Smooth muscle cell (in vitro differentiated cells): ENCODE data around the gene HSD11B1L. TPM values are rescaled to one million over a fixed set of nuclear protein-coding genes. Genes with fewer than 3 reads are reported as not detected.

Source experiments
- DNase-seq: peaks from one replicate; lab custom pipeline; 2025; ENCODE audit not compliant: unreplicated experiment; lab: John Stamatoyannopoulos, UW
- H2AFZ ChIP-seq: fragments of 200-600 bp; sonication (generic); 2 replicates; pipeline ENCODE4 v1.6.0; 2016; ENCODE audit warnings: antibody characterized with exemption, low read depth, mild to moderate bottlenecking
- H3F3A ChIP-seq: fragments of 200-600 bp; sonication (generic); 2 replicates; pipeline ENCODE4 v1.6.0; 2017; ENCODE audit warnings: antibody characterized with exemption, low read depth
- H3K27ac ChIP-seq: fragments of 200-600 bp; sonication (generic); 2 replicates; pipeline ENCODE4 v1.5.1; 2016; ENCODE audit warnings: low read depth, mild to moderate bottlenecking
- H3K27me3 ChIP-seq: fragments of 200-600 bp; sonication (generic); 2 replicates; pipeline ENCODE4 v1.6.1; 2016; ENCODE audit warnings: low read depth, mild to moderate bottlenecking
- H3K36me3 ChIP-seq: fragments of 200-600 bp; sonication (generic); 2 replicates; pipeline ENCODE4 v1.5.1; 2016; ENCODE audit warnings: low read depth
- H3K4me1 ChIP-seq: fragments of 200-600 bp; sonication (generic); 2 replicates; pipeline ENCODE4 v1.5.1; 2016; ENCODE audit warnings: low read depth
- H3K4me2 ChIP-seq: fragments of 200-600 bp; sonication (generic); 2 replicates; pipeline ENCODE4 v1.6.0; 2016; ENCODE audit warnings: mild to moderate bottlenecking
- H3K4me3 ChIP-seq: fragments of 200-600 bp; sonication (generic); 2 replicates; pipeline ENCODE4 v1.5.1; 2016; ENCODE audit warnings: mild to moderate bottlenecking
- H3K79me2 ChIP-seq: fragments of 200-600 bp; sonication (generic); 2 replicates; pipeline ENCODE4 v1.6.0; 2016; ENCODE audit warnings: low read depth, mild to moderate bottlenecking
- H3K9ac ChIP-seq: fragments of 200-600 bp; sonication (generic); 2 replicates; pipeline ENCODE4 v1.6.0; 2016; ENCODE audit warnings: low read depth
- H3K9me3 ChIP-seq: fragments of 200-600 bp; sonication (generic); replicated peaks from 2 replicates; pipeline ENCODE4 v1.5.1; 2016; ENCODE audit warnings: low read depth
- H4K20me1 ChIP-seq: fragments of 200-600 bp; sonication (generic); 2 replicates; pipeline ENCODE4 v1.6.0; 2016; ENCODE audit warnings: low read depth
- WGBS: methylation state at CpG from one replicate; pipeline ENCODE4 v1.1.7; 2016; ENCODE audit warnings: low lambda C conversion rate; 5-methylcytosine and 5-hydroxymethylcytosine counted together
- polyA plus RNA-seq: library from polyadenylated mRNA; unstranded; fragments of >200 nt; fragmentation: Nextera tagmentation; extraction: Ambion mirVana; gene quantifications from 2 replicates; pipeline ENCODE4 v1.2.1, GENCODE V29; 2016
- total RNA-seq: library from RNA; depleted of rRNA; stranded (reverse); fragments of >200 nt; gene quantifications from 2 replicates; pipeline ENCODE4 v1.2.3, GENCODE V29; 2014
- TF ChIP-seq, protein P1 (sequence below): fragments of 200-600 bp; sonication (generic); IDR thresholded peaks from 2 replicates; pipeline ENCODE4 v1.5.1; 2017; ENCODE audit warnings: borderline replicate concordance, mild to moderate bottlenecking, antibody characterized with exemption; ENCODE audit not compliant: insufficient read depth, poor library complexity, severe bottlenecking

HSD11B1L gene
- total and polyA plus RNA-seq, 2 experiments from 2014 or later, result 28.0 to 28.4 TPM

DNA sequence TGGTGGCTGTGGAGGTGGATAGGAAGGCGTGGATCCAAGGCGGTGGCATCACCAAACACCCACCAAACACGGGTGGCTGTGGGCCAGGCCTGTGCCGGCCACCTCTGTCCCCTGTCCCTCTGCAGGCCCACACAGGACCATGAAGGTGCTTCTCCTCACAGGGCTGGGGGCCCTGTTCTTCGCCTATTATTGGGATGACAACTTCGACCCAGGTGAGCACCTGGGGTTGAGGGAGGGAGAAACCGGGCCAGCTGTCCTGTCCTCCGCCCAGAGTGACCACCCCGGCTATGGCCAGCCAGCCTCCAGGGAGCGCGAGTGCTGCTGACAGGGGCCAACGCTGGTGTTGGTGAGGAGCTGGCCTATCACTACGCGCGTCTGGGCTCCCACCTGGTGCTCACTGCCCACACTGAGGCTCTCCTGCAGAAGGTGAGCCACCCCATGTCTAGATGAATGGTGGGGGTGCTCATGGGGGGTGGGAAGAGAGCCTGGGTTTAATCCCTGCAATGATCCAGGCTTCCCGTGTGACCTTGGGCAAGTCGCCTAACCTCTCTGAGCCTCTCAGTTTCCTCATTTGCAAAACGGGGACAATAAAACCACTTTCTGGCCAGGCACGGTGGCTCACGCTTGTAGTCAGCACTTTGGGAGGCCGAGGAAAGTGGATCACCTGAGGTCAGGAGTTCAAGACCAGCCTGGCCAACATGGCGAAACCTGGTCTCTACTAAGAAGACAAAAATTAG lies 4.0 kb downstream of the HSD11B1L start:
- H3F3A ChIP-seq, result peaks cover 12% of the 10 kb centered on the region
- H3K36me3 ChIP-seq, result no peaks in the 10 kb centered on the region
- H3K27me3 ChIP-seq, result no peaks in the 10 kb centered on the region
- peaks cover 4% of the 10 kb centered on the region for H4K20me1 ChIP-seq
- H3K9ac ChIP-seq, result no peak overlapping the region
- no peak overlapping the region for H2AFZ ChIP-seq
- H3K9me3 ChIP-seq, result no peaks in the 10 kb centered on the region
- DNase-seq, result no peak
- H3K4me2 ChIP-seq, result no peak overlapping the region
- H3K27ac ChIP-seq, result no peak overlapping the region
- 90% methylated on average over 20 of the region's 22 CpGs for WGBS
- H3K4me3 ChIP-seq, result no peak overlapping the region
- TF ChIP-seq, protein P1, sequence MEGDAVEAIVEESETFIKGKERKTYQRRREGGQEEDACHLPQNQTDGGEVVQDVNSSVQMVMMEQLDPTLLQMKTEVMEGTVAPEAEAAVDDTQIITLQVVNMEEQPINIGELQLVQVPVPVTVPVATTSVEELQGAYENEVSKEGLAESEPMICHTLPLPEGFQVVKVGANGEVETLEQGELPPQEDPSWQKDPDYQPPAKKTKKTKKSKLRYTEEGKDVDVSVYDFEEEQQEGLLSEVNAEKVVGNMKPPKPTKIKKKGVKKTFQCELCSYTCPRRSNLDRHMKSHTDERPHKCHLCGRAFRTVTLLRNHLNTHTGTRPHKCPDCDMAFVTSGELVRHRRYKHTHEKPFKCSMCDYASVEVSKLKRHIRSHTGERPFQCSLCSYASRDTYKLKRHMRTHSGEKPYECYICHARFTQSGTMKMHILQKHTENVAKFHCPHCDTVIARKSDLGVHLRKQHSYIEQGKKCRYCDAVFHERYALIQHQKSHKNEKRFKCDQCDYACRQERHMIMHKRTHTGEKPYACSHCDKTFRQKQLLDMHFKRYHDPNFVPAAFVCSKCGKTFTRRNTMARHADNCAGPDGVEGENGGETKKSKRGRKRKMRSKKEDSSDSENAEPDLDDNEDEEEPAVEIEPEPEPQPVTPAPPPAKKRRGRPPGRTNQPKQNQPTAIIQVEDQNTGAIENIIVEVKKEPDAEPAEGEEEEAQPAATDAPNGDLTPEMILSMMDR, result no peak
- peaks cover under 1% of the 10 kb centered on the region for H3K79me2 ChIP-seq
- H3K4me1 ChIP-seq, result no peaks in the 10 kb centered on the region

DNA sequence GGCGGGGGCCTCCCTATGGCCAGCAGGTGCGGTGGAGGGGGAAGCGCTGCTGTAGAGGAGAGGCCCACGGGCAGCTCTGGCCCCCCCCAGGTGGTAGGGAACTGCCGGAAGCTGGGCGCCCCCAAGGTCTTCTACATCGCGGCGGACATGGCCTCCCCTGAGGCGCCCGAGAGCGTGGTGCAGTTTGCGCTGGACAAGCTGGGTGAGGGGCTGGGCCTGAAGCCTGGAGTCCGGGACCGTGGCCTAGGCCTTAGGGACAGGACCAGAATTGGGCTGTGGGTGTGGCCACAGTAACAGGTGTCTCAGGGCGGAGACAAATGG lies 5.5 kb downstream of the HSD11B1L start:
- WGBS, result 46% methylated on average over 15 of the region's 16 CpGs
- DNase-seq, result no peak
- peak overlapping the region; percentile 58 for H3K4me3 ChIP-seq
- H3K9me3 ChIP-seq, result no peaks in the 10 kb centered on the region
- H3K36me3 ChIP-seq, result no peaks in the 10 kb centered on the region
- no peak overlapping the region for H2AFZ ChIP-seq
- H3K79me2 ChIP-seq, result peaks cover 12% of the 10 kb centered on the region
- no peaks in the 10 kb centered on the region for H3K27me3 ChIP-seq
- H3F3A ChIP-seq, result peaks cover 12% of the 10 kb centered on the region
- H4K20me1 ChIP-seq, result peaks cover 15% of the 10 kb centered on the region
- peak overlapping the region; percentile 82 for H3K4me2 ChIP-seq
- TF ChIP-seq, protein P1, result no peak
- no peak overlapping the region for H3K9ac ChIP-seq
- no peak overlapping the region for H3K27ac ChIP-seq
- H3K4me1 ChIP-seq, result peaks cover 1% of the 10 kb centered on the region

DNA sequence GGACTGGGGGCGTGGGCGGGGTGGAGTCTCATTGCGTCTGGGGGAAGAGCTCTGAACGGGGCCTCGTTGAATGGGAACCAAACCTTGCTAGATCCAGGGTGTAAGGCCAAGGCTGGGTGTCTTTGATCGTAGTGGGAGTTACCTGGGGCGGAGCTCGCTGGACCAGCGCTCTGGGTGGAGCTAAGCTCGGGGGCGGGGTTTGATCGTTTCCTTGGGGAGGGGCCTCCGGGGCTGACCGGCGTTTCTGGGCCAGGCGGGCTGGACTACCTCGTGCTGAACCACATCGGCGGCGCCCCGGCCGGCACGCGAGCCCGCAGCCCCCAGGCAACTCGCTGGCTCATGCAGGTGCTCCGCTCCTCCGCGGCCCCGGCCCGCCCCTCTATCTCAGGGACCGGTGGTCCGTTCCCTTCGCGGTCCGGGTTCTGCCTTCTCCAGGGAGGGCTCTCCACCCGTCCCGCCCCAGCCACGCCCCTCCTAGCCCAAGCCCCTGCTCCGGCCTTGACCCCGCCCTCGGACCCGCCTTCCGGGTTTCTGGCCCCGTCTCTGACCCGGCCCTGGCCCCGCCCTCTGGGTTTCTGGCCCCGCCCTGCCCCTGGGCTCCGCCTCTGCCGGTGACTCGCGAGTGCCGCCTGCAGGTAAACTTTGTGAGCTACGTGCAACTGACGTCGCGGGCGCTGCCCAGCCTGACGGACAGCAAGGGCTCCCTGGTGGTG lies 6.0 kb downstream of the HSD11B1L start:
- no peaks in the 10 kb centered on the region for H3K27me3 ChIP-seq
- H3K9me3 ChIP-seq, result no peaks in the 10 kb centered on the region
- DNase-seq, result peak; percentile 93
- peaks cover 7% of the 10 kb centered on the region for H3K4me1 ChIP-seq
- peak overlapping the region; percentile 82 for H3K4me2 ChIP-seq
- TF ChIP-seq, protein P1, result peak; percentile 70
- peaks cover 18% of the 10 kb centered on the region for H3K79me2 ChIP-seq
- H3K36me3 ChIP-seq, result no peaks in the 10 kb centered on the region
- H3F3A ChIP-seq, result peaks cover 15% of the 10 kb centered on the region
- H3K27ac ChIP-seq, result no peak overlapping the region
- peak overlapping the region; percentile 58 for H3K4me3 ChIP-seq
- peaks cover 20% of the 10 kb centered on the region for H4K20me1 ChIP-seq
- no peak overlapping the region for H3K9ac ChIP-seq
- 2% methylated on average over 33 of the region's 59 CpGs for WGBS
- no peak overlapping the region for H2AFZ ChIP-seq
